Activated naive CD4-positive, alpha-beta T cell treated with anti-CD3 and anti-CD28 coated beads for 36 hours (primary cell): ENCODE results near the gene FGFR4. TPM values are rescaled to one million over a fixed set of nuclear protein-coding genes. Genes with fewer than 3 reads are reported as not detected.
A peak's percentile ranks its signal among the peaks of the same experiment; 100 is the strongest.

ENCODE experiments used
- CTCF ChIA-PET: fragments of 350-600 bp; sonication (Branson Sonifier 250); formaldehyde crosslinking; loops from one replicate; lab custom pipeline; 2021; ENCODE audit warnings: antibody characterized with exemption; lab: Charles Lee
- DNase-seq: peaks from one replicate; pipeline ENCODE4 v3.0.0-alpha.2; 2020
- H3K27ac Mint-ChIP-seq: one replicate; pipeline ENCODE4 v1.8.0; 2021; ENCODE audit warnings: mild to moderate bottlenecking, mixed read lengths
- H3K27me3 Mint-ChIP-seq: one replicate; pipeline ENCODE4 v1.8.0; 2021; ENCODE audit warnings: low read depth, mixed read lengths
- H3K36me3 Mint-ChIP-seq: one replicate; pipeline ENCODE4 v1.8.0; 2021; ENCODE audit warnings: low read depth, mixed read lengths
- H3K4me1 Mint-ChIP-seq: one replicate; pipeline ENCODE4 v1.8.0; 2021; ENCODE audit warnings: low read depth, mixed read lengths
- H3K4me3 Mint-ChIP-seq: one replicate; pipeline ENCODE4 v1.8.0; 2021; ENCODE audit warnings: mild to moderate bottlenecking, moderate library complexity, mixed read lengths
- H3K9me3 Mint-ChIP-seq: one replicate; pipeline ENCODE4 v1.8.0; 2021; ENCODE audit warnings: mixed read lengths
- intact Hi-C: fragments of 100-400 bp; cut with micrococcal nuclease; formaldehyde crosslinking; loops from one replicate; pipeline ENCODE4 v1.15.1; 2023
- total RNA-seq, 2 experiments: library from RNA; stranded (reverse); gene quantifications; one replicate each; pipeline ENCODE4 v1.2.3, GENCODE V29; 2021

FGFR4 gene
- total RNA-seq, 2 experiments from 2014 or later: 0.95 to 1.3 TPM

DNA sequence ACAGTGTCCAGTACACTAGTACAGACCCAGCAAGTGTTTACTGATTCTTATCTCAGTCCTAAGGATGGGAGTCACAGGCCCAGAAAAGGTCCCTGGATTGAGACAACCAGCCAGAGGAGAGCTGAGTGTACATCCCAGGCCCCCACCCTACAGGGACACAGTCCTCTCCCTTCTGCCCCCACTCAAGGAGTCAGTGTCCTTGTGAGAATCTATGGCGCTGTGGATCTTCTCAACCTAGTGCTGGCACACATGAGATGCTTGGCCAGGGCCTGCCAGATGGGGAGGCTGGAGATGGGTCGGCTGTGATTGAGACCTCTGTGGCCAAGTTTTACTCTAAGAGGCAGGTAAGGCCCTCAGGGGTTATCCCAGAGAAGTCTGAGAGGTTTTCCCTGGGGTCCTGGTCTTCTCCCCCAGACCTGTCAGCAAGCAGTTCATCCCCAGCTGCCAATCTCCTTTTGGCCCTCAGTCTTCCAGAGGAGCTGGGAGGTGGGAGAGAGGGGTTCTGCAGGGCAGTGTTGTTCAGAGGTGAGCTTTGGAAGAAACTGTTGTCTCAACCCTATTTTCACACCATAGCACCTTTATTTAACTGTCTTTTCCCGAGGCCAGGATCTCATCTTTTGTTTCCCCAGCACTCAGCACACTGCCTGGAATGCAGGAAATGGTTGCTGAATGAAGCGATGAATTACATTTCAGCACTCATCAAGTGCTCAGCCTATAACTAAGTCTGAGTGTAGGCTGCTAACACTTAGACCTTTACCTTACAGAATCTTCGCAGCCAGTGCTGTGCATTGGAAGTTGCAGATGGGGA, 43.7 kb downstream of the FGFR4 start:
- no peak overlapping the region for H3K27ac Mint-ChIP-seq
- no peak overlapping the region for H3K4me3 Mint-ChIP-seq
- peaks cover 10% of the 10 kb centered on the region for H3K36me3 Mint-ChIP-seq
- DNase-seq: no peak
- H3K9me3 Mint-ChIP-seq: no peaks in the 10 kb centered on the region
- intact Hi-C loops: loop anchor here (5.0 kb wide), 1 partner anchor 227 kb away; the partner anchor contains the start of gene RGS14
- no peaks in the 10 kb centered on the region for H3K27me3 Mint-ChIP-seq
- CTCF ChIA-PET: interaction anchor here (1.2 to 2.1 kb wide), 4 partner anchors 17 to 470 kb away, joined by 3 to 9 read pairs (median 6); no protein-coding TSS in a partner anchor
- H3K4me1 Mint-ChIP-seq: peaks cover 36% of the 10 kb centered on the region

DNA sequence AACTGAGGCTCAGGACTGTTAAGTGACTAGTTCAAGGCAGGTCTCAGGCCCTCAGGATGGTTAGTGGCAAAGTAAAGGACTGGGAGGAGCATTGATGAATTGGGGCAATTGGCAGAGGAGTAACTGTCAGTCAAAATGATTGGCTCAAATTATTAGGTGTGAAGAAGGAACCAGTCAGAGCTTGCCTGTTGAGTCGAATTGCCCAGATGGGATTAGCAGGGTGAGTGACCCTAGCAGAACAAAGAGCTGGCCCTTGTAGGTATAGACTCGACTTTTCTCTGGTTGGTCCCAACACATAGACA, 44.3 kb downstream of the FGFR4 start:
- H3K9me3 Mint-ChIP-seq: no peaks in the 10 kb centered on the region
- H3K36me3 Mint-ChIP-seq: peaks cover 13% of the 10 kb centered on the region
- CTCF ChIA-PET: interaction anchor here (2.1 kb wide), 1 partner anchor 17 kb away, joined by 9 read pairs; no protein-coding TSS in a partner anchor
- intact Hi-C loops: loop anchor here (5.0 kb wide), 1 partner anchor 226 kb away; the partner anchor contains the start of gene RGS14
- no peak for DNase-seq
- H3K4me3 Mint-ChIP-seq: no peak overlapping the region
- H3K27ac Mint-ChIP-seq: no peak overlapping the region
- peaks cover 39% of the 10 kb centered on the region for H3K4me1 Mint-ChIP-seq
- H3K27me3 Mint-ChIP-seq: no peaks in the 10 kb centered on the region

DNA sequence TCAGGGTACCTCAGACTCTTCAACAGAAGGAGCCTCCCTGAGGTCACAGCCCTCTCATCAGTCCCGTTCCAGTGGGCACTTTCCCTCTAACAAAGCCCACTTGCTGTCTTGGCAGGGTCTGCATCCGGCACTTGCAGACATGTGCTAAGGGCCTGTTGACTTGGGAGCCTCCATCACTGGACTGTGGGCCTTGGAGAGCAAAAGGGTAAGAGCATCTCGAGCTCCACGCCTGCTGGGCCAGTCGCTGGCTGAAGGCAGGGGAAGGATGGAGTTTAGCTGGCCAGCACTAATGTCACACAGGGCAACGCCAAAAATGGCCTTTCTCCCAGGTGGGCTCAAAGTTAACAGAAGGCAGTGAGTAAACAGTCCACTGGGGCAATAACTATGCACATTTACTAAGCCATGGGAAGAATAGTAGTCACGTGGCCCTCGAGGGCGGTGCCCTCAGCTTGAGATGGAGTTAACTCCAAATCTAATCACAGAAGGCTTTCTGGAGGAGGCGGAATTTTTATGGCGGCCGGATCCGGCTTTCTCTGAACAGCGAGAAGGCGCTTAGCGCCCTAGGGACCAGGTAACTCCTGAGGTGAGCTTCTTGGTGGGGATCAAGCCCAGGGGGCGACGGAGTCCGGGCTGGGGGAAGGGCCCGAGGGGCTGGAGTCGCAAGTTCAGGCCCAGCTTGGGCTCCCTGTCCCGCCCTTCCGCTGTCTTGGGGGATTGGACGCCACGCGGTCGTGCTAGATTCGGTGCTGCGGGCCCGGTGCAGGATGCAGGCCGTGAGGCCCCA, 44.8 kb downstream of the FGFR4 start:
- CTCF ChIA-PET: interaction anchor here (2.1 kb wide), 1 partner anchor 18 kb away, joined by 9 read pairs; no protein-coding TSS in a partner anchor
- no peak for DNase-seq
- Mint-ChIP-seq H3K27me3 (no peaks in the 10 kb centered on the region), H3K4me3 (peak overlapping the region; percentile 44), H3K4me1 (peaks cover 43% of the 10 kb centered on the region), H3K36me3 (peaks cover 16% of the 10 kb centered on the region), H3K27ac (no peak overlapping the region), H3K9me3 (no peaks in the 10 kb centered on the region)
- intact Hi-C loops: loop anchor here (2.0 to 5.0 kb wide), 2 partner anchors 226 to 595 kb away; partner anchors contain the start of genes RGS14 and RNF44

DNA sequence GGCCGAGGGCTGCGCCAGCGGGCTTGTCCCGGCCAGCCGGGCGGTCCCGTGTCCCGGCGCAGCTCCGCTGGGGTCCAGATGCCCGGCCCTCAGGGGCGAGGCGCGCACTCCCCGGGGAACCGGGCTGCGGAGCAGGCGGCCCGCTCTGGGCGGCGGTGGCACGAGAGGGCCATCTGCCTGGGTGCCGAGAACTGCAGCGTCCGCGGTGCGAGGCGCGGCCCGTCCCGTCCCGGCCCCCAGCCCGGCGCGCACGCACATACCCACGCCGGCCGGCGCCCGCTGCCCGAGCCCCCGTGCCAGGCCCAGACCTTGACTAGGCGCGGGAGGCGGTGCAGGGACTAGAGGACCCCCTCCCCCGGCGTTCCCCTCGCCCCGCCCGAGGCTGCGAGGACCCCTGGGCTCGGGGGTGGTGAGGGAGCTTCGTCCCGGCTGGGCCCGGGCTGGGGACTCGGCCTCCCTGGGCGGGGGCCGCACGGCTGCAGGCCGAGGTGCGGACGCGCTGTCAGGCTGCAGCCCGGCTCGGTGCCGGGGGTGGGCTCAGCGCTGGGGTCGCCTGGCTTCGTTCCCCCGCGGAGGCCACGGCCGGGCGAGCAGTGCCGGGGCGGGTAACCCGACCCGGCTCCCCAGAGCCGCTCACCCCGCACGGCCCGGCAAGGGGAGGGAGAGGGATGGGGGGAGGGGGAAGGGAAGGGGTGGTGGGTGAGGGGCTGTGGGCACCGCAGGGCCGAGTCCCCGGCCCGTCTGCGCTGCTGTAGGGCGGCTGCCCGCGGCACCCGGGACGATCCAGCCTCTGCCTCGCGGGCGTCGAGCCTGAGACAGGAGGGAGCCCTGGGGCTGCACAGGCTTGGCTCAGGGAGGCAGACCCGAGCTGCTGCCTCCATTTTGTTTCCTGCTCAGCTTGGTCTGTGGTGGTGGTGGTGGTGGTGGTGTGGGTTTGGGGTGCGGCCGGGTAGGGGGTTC, 45.7 kb downstream of the FGFR4 start:
- CTCF ChIA-PET: interaction anchor here (2.1 to 2.7 kb wide), 2 partner anchors 19 kb away, joined by 9 to 16 read pairs; no protein-coding TSS in a partner anchor
- Mint-ChIP-seq H3K9me3 (no peaks in the 10 kb centered on the region), H3K4me3 (peak overlapping the region; percentile 88), H3K4me1 (peaks cover 51% of the 10 kb centered on the region), H3K27ac (no peak overlapping the region), H3K36me3 (peaks cover 23% of the 10 kb centered on the region), H3K27me3 (no peaks in the 10 kb centered on the region)
- intact Hi-C loops: loop anchor here (1.0 to 5.0 kb wide), 6 partner anchors 18 to 596 kb away; partner anchors contain the start of genes GRK6, PDLIM7, RGS14 and RNF44
- DNase-seq: peak; percentile 44

DNA sequence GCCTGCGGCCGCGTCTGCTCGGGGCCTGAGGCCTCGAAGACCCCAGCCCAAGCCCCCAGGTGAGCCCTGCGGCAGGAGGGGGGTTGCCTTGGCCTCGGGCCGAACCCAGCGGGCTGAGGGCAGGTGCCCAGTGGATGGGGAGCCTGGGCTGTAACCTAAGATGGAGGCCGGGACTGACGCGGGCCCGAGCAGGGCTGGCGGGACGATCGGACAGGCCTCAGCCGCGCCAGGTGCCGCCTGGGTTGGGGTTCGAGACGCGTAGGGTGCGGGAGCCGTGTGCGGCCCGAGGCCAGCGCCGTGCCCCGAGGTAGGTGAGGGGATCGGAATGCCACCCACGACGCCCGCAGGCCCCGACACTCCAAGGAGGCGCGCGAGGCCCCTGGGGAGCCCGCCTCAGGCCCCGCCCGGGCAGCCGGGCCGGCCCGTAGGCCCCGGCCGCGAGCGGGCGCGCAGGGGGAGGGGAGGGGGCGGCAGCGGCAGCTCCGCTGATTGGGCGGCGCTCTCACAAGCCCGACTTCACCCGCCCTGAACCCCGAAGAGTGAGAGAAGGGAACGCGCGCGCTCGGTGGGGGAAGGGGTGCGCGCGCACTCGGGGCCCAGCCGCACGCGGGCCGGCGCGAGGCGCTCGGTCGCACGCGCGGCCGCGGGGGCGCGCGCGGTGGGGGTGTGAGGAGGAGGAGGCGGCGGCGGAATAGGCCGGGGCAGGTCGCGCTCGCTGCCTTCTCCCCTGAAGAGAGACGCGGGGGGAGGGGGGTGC, 46.6 kb downstream of the FGFR4 start, which contains the start of gene NSD1:
NSD1 (plus strand) TSS at position 678 of the 757 bp plus-strand sequence. CDS start 1,331 bp downstream, outside the sequence.
- no peaks in the 10 kb centered on the region for H3K9me3 Mint-ChIP-seq
- peaks cover 52% of the 10 kb centered on the region for H3K4me1 Mint-ChIP-seq
- peak within 1 kb of the TSS; percentile 88 for H3K27ac Mint-ChIP-seq
- intact Hi-C loops: loop anchor here (1.0 to 5.0 kb wide), 6 partner anchors 19 to 596 kb away; partner anchors contain the start of genes GRK6, PDLIM7, RGS14 and RNF44
- H3K4me3 Mint-ChIP-seq: peak within 1 kb of the TSS; percentile 88
- peak; percentile 90 for DNase-seq
- no peaks in the 10 kb centered on the region for H3K27me3 Mint-ChIP-seq
- H3K36me3 Mint-ChIP-seq: peaks cover 24% of the 10 kb centered on the region
- CTCF ChIA-PET: interaction anchor here (2.7 kb wide), 1 partner anchor 20 kb away, joined by 16 read pairs; no protein-coding TSS in a partner anchor

DNA sequence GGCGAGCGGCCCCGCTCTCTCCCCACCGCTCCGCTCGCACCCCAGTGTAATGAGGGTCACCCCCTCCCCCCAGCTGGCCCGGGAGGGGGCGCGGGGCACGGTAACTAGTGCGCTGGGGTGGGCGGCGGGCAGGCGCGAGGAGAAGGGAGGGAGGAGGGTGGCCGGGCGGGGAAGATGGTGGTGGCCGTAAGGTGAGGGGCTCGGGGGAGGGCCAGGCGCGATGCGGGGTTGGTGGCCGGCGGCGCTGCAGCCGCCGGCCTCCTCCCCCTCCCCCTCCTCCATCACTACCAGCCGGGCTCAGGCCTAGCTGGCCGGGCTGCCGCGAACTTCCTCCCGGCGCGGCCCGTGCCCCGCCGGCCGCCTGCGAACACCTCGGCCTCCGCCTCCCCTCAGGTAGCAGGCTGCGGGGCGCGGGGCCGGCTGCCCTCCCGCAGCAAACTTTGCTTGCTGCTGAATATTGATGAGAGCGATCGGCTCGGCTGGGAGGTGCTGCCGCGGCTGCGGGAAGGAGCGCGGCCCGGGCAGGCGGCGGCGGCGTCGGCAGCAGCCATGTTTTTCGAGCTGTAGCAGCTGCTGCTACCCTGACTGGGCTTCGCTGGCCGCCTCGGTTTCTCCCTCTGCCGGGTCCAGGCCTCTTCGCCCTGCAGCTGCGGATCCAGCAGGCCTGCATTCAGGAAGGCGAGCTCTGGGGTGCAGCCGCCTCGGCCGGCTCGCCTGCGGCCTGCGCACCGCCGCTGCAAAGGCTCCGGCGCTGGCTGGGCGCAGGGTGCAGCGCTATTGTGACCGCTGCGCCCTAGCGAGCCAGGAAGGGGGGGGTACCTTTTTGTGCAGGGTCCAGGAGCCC, 47.4 kb downstream of the FGFR4 start:
- Mint-ChIP-seq H3K27me3 (no peaks in the 10 kb centered on the region), H3K27ac (peak overlapping the region; percentile 88), H3K36me3 (peaks cover 27% of the 10 kb centered on the region), H3K9me3 (no peaks in the 10 kb centered on the region), H3K4me1 (peaks cover 45% of the 10 kb centered on the region), H3K4me3 (peak overlapping the region; percentile 88)
- CTCF ChIA-PET: interaction anchor here (0.6 to 2.7 kb wide), 3 partner anchors 21 to 322 kb away, joined by 4 to 16 read pairs (median 4); no protein-coding TSS in a partner anchor
- intact Hi-C loops: loop anchor here (1.0 to 5.0 kb wide), 8 partner anchors 20 to 597 kb away; partner anchors contain the start of genes GRK6, PDLIM7, PRELID1 and RAB24
- DNase-seq: peak; percentile 37

DNA sequence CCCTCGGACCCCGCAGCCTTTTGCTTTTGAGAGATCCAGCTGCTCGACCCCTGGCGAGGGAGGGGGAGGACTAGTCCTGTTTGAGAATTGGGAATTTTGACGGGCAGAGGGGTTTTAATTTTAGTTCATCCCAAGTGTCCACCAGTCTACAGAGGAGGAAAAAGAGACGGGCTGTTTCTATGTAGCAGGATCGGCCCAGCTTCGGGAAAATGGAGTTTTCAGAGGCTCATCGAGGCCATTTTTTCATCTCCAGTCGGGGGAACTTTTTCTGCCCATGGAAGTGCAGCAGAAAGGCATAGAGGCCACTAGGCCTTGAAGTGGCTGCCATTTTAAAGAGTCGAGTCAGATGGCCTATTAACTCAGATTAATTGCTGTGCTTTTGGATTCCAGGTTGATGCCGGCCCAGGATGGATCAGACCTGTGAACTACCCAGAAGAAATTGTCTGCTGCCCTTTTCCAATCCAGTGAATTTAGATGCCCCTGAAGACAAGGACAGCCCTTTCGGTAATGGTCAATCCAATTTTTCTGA, 48.0 kb downstream of the FGFR4 start:
- no peaks in the 10 kb centered on the region for H3K27me3 Mint-ChIP-seq

DNA sequence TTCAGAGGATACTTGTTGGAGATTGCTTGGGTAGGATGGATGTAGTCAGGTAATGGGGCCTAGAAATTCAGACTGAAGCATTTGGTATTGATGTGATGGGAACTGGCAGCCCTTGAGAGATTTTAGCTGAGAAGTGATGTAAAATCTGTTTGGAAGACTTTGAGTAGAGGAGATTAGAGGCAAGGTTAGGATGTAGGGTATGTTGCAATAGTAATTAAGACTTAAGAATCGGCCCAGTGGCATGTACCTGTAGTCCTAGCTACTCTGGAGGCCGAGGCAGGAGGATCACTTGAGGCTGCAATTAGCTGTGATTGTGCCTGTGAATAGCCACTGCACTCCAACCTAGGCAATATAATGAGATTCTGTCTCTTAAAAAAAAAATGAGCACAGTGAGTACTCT, 53.6 kb downstream of the FGFR4 start:
- CTCF ChIA-PET: interaction anchor here (0.9 to 1.8 kb wide), 3 partner anchors 27 to 30 kb away, joined by 3 to 5 read pairs (median 4); no protein-coding TSS in a partner anchor
- no peaks in the 10 kb centered on the region for H3K27me3 Mint-ChIP-seq
- no peak for DNase-seq
- H3K4me3 Mint-ChIP-seq: no peak overlapping the region
- no peaks in the 10 kb centered on the region for H3K9me3 Mint-ChIP-seq
- H3K36me3 Mint-ChIP-seq: peaks cover 42% of the 10 kb centered on the region
- peaks cover 54% of the 10 kb centered on the region for H3K4me1 Mint-ChIP-seq
- H3K27ac Mint-ChIP-seq: no peak overlapping the region
- intact Hi-C loops: loop anchor here (10.0 kb wide), 1 partner anchor 64 kb away; no protein-coding TSS in a partner anchor

More for the DNA sequence above, 48.0 kb downstream of the FGFR4 start:
- CTCF ChIA-PET: interaction anchor here (0.8 to 2.7 kb wide), 3 partner anchors 21 to 321 kb away, joined by 4 to 16 read pairs (median 7); no protein-coding TSS in a partner anchor
- intact Hi-C loops: loop anchor here (1.0 to 5.0 kb wide), 3 partner anchors 112 to 223 kb away; partner anchors contain the start of genes PRELID1, RAB24, RGS14 and ZNF346
- H3K9me3 Mint-ChIP-seq: no peaks in the 10 kb centered on the region
- peaks cover 43% of the 10 kb centered on the region for H3K4me1 Mint-ChIP-seq
- H3K4me3 Mint-ChIP-seq: peak overlapping the region; percentile 88
- peak overlapping the region; percentile 88 for H3K27ac Mint-ChIP-seq
- H3K36me3 Mint-ChIP-seq: peaks cover 29% of the 10 kb centered on the region
- no peak for DNase-seq

DNA sequence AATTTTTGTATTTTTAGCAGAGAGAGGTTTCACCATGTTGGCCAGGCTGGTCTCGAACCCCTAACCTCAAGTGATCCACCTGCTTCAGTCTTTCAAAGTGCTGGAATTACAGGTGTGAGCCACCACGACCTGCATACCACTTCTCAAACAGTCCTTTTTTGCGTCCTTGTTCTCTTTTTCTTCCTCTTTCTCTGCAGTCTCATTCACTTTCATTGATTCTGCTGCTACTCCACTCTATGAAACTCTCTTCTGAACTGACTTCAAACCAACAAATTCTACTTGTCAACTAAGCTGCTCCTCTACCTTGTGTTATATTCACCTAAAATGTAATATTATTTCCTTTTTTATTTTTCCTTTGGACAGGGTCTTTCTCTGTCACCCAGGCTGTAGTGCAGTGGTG, 54.8 kb downstream of the FGFR4 start:
- DNase-seq: no peak
- H3K27me3 Mint-ChIP-seq: no peaks in the 10 kb centered on the region
- H3K36me3 Mint-ChIP-seq: peaks cover 36% of the 10 kb centered on the region
- intact Hi-C loops: loop anchor here (10.0 kb wide), 1 partner anchor 63 kb away; no protein-coding TSS in a partner anchor
- no peak overlapping the region for H3K27ac Mint-ChIP-seq
- H3K4me1 Mint-ChIP-seq: peaks cover 46% of the 10 kb centered on the region
- H3K4me3 Mint-ChIP-seq: no peak overlapping the region
- no peaks in the 10 kb centered on the region for H3K9me3 Mint-ChIP-seq
- CTCF ChIA-PET: interaction anchor here (1.8 kb wide), 1 partner anchor 28 kb away, joined by 4 read pairs; no protein-coding TSS in a partner anchor
